CD4-positive, alpha-beta T cell treated with Interleukin-4 for 1 hour (primary cell): ENCODE data around the gene FOXP4.
A peak's percentile ranks its signal among the peaks of the same experiment; 100 is the strongest.

Experiments
- DNase-seq, 2 donors: peaks; one replicate each; pipeline ENCODE4 v3.0.0-alpha.2; 2020 to 2022

Gene FOXP4

GRCh38 chr6:41587131-41587879 is 41.1 kb downstream of the FOXP4 start:
- DNase-seq = no peak

GRCh38 chr6:41588111-41588510 is 41.9 kb downstream of the FOXP4 start:
- no peak for DNase-seq

- no peak for DNase-seq
Measured at GRCh38 chr6:41589223-41589622, 43.0 kb downstream of the FOXP4 start.

- no peak for DNase-seq
Measured at GRCh38 chr6:41589636-41590622, 43.7 kb downstream of the FOXP4 start.

GRCh38 chr6:41591122-41591521 is 44.9 kb downstream of the FOXP4 start:
- DNase-seq = no peak

GRCh38 chr6:41591859-41592502 is 45.8 kb downstream of the FOXP4 start:
- DNase-seq = peak; percentile 73 to 77

- DNase-seq = no peak
Measured at GRCh38 chr6:41593406-41593805, 47.2 kb downstream of the FOXP4 start.

GRCh38 chr6:41593839-41594238 is 47.7 kb downstream of the FOXP4 start:
- no peak for DNase-seq

GRCh38 chr6:41594326-41594725 is 48.1 kb downstream of the FOXP4 start:
- no peak for DNase-seq

GRCh38 chr6:41594766-41595165 is 48.6 kb downstream of the FOXP4 start:
- DNase-seq = no peak

GRCh38 chr6:41595166-41595565 is 49.0 kb downstream of the FOXP4 start:
- no peak for DNase-seq

- DNase-seq = no peak
Measured at GRCh38 chr6:41596096-41596685, 50.0 kb downstream of the FOXP4 start.

- DNase-seq = no peak
Measured at GRCh38 chr6:41596807-41597206, 50.6 kb downstream of the FOXP4 start.

- DNase-seq = no peak
Measured at GRCh38 chr6:41597246-41598000, 51.2 kb downstream of the FOXP4 start.

GRCh38 chr6:41598670-41599014 is 52.5 kb downstream of the FOXP4 start:
- DNase-seq = no peak

- no peak for DNase-seq
Measured at GRCh38 chr6:41599015-41599851, 53.1 kb downstream of the FOXP4 start.

- no peak for DNase-seq
Measured at GRCh38 chr6:41599852-41600445, 53.8 kb downstream of the FOXP4 start.

GRCh38 chr6:41600499-41601247 is 54.5 kb downstream of the FOXP4 start:
- DNase-seq = no peak

GRCh38 chr6:41601248-41601549 is 55.0 kb downstream of the FOXP4 start:
- no peak for DNase-seq

- DNase-seq = no peak
Measured at GRCh38 chr6:41602422-41602743, 56.2 kb downstream of the FOXP4 start.
